HG03095 (cell line): ENCODE measurements around the gene ZSCAN18.

ENCODE experiments used
- ATAC-seq: cut with Tn5 transposase; IDR thresholded peaks from one replicate; pipeline ENCODE4 v1.9.1; 2021; ENCODE audit warnings: moderate library complexity; ENCODE audit not compliant: unreplicated experiment

Gene ZSCAN18

GRCh38 chr19:58086825-58087710, 11.0 kb downstream of the ZSCAN18 start:
- no peak for ATAC-seq

- ATAC-seq = no peak
These were observed 12.6 kb downstream of the ZSCAN18 start for GRCh38 chr19:58085348-58085875.

GRCh38 chr19:58084596-58085347, 13.3 kb downstream of the ZSCAN18 start:
- ATAC-seq = no peak

- ATAC-seq = no peak
These were observed 15.0 kb downstream of the ZSCAN18 start for GRCh38 chr19:58083021-58083420.

- no peak for ATAC-seq
These were observed 18.2 kb downstream of the ZSCAN18 start for GRCh38 chr19:58079792-58080191.

- no peak for ATAC-seq
These were observed 30.7 kb downstream of the ZSCAN18 start for GRCh38 chr19:58067240-58067912.

- ATAC-seq = no peak
These were observed 34.3 kb downstream of the ZSCAN18 start for GRCh38 chr19:58063712-58064111.

- ATAC-seq = no peak
These were observed 37.8 kb downstream of the ZSCAN18 start for GRCh38 chr19:58060231-58060630.

- ATAC-seq = no peak
These were observed 38.4 kb downstream of the ZSCAN18 start for GRCh38 chr19:58059671-58060078.

GRCh38 chr19:58059003-58059670, 38.9 kb downstream of the ZSCAN18 start, which contains the start of gene ZNF135:
Gene ZNF135, plus strand, starts transcription at chr19:58059282. Its CDS starts 721 bp downstream, at chr19:58060003.
- ATAC-seq = no peak

- no peak for ATAC-seq
These were observed 39.6 kb downstream of the ZSCAN18 start for GRCh38 chr19:58058467-58058866.

- no peak for ATAC-seq
These were observed 41.2 kb downstream of the ZSCAN18 start for GRCh38 chr19:58056861-58057260.

GRCh38 chr19:58056261-58056660, 41.8 kb downstream of the ZSCAN18 start:
- ATAC-seq = no peak

- ATAC-seq = no peak
These were observed 42.8 kb downstream of the ZSCAN18 start for GRCh38 chr19:58054901-58055874.

GRCh38 chr19:58053480-58054156, 44.4 kb downstream of the ZSCAN18 start:
- no peak for ATAC-seq

GRCh38 chr19:58052256-58052655, 45.8 kb downstream of the ZSCAN18 start:
- ATAC-seq = no peak

GRCh38 chr19:58047672-58048071, 50.4 kb downstream of the ZSCAN18 start:
- no peak for ATAC-seq

- ATAC-seq = no peak
These were observed 51.2 kb downstream of the ZSCAN18 start for GRCh38 chr19:58046856-58047255.
